Activated CD8-positive, alpha-beta memory T cell treated with anti-CD3 and anti-CD28 coated beads, Interleukin-2, amount 50 U/mL, for 24 hours (primary cell): ENCODE results near the gene SLFN12L.
"Not testable (repeated sequence)": the region's sequence is repeated elsewhere in the genome, so short reads cannot be mapped to it uniquely, and the experiment has no call there.

ENCODE experiments used
- DNase-seq: peaks from one replicate; pipeline ENCODE4 v3.0.0-alpha.2; 2020; ENCODE audit errors: extremely low read depth

SLFN12L gene

DNA sequence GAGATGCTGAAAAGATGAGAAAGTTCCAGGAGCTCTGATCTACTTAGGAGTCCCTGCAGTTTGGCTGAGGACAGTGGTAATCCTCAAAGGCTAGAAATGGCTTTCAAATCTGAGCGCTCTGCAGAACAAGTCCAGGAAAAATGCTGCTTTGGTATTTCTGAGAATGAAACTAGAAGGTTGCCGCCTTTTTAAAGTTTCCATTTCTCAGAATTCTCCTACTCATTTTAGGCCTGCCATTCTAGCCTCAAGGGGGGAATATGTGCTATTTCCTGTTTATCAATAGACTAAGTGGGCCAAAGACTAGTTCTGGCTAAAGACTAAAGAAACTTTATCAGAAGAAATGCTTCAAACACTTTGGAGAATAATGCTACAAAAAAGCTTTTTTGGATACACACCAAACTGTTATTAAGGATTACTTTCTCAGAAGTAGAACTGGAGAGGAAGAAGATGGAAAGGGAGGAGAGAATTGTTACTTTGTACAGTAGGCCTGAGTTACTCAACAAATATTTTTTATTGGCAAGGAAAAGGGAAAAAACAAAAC is at the start of gene SLFN12L:
Gene SLFN12L, minus strand, starts transcription at position 78 of the 541 bp plus-strand sequence. CDS start 15,314 bp downstream, outside the sequence.
- DNase-seq: no peak

DNA sequence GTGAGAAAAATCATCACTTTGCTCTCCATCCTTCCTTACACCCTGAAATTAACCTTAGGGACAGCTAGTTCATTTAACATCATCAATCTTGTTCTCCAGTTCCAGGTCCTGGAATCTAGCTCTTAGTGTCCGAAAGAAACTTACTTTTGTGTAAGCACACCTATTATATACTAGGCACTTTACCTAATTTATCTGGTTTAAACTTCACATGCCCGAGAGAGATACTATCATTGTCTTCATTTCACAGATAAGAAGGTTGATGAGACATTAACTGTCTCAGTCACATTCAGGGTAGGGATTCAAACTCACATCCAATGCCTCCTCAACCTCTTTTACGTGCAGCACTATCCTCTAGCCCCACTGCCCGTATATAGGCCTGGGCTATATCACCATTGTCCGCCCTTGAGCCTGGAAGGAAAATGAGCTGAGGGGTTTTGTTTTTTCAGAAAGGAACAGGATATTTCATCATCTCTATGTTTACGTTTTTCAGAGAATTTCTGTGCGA is 49.1 kb upstream of the SLFN12L start:
- no peak for DNase-seq

DNA sequence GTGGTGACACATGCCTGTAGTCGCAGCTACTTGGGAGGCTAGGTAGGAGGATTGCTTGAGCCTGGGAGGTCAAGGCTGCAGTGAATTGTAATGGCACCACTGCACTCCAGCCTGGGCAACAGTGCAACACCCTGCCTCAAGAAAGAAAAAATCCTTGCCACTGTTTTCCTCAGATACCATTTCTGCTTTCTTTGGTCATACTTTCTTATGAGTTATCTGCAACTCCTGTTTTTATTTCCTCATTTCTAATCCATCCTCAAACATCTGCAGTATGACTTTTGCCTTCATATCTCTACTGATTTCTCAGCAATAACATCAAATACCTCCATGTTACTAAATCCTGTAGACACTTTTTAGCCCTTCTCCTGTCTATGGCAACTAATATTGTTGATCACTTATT is 46.6 kb upstream of the SLFN12L start:
- DNase-seq: no peak

DNA sequence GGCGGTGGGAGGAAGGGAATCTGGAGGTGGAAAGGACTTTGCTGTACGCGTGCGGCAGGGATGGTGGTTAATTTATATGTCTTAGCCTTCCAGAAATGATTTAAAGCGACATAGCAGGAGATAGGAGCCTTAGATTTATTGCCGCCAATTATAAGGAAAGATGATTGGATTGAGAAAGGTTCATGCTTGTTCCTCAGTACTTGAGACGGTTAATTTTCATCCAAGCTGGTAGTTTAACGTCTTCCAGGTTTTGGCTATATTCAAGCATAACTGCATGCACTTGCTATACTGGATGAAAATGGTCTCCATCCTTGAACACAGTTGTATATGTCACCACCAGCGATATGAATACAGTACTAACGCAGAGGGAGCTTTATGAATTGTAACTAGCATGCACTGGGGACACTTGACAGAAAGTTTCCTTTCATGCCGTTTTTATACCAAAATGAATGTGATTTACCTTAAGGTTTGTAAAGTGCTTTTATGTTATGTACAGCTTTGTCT is 41.5 kb upstream of the SLFN12L start:
- no peak for DNase-seq

DNA sequence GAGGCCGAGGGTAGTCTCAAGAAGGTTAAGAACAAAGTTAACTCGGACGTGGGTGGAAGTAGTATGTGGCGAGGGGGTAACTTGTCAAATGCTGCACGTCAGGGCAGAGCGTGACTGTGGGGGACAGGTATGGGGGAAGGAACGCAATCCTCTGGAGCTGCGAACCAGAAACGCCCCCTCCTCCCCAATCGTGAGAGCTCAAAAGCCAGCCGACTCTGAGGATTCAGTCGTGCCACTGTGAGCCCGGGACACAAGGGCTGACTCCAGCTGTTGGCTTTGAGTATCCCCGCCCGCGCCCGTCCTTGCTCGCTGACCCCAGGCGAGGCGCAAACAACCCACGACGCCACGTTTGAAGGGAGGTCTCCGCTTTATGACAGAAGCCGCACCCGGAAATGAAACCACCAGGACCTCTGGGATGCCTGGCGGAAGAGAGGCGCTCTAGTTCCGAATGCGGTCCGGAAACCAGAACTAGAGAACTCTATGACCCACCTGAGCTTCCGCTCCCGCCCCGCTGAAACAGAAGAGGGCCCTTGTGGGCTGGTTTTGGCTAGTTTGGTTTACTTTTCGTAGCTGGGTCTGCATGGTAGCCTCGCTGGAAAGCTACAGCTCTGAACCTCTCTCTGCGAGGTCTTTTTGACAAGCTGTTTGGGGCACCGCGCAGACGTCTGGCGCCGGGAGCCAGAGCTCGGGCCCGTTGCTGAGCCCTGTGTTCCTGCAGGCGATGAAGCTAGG is 40.9 kb upstream of the SLFN12L start, which contains the start of gene PEX12:
Gene PEX12, minus strand, starts transcription at position 375 of the 732 bp plus-strand sequence. CDS start 550 bp downstream, outside the sequence.
- peak; percentile 81 for DNase-seq

DNA sequence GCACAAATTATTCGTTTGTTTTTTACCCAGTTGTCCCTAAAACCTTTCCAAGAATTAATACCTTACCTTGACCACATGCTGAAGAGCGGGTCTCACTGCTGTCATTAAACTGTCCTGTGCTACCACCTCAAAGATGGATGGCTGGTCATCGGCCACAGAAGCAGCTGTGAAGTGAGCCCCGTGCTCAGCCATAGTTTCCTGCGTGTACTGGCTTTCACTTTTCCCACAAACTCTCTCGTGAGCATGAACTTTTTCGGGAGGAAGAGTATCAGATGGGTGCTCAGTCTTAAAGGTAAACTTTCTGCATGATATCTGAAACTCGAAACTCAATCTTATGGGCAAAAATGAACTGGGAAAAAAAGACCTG is 40.3 kb upstream of the SLFN12L start:
- no peak for DNase-seq

DNA sequence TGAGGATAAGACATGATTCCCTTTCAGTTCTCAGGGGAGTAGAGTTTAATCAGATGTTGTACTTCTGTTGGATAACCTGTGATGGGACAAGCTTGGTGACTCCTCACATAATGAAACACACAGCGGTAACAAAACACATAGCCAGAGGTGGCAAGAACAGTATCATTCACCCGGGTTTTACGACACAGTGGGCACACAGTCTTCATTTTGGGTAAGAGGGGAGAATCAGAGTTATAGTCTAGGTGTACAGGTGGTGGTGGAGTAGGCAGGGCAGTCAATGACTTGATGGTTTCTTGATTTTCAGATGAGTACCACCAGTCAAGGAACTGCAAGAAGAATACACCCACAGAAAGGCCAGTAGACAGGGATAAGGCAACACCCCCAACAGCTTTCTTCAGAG is 38.3 kb upstream of the SLFN12L start:
- no peak for DNase-seq

DNA sequence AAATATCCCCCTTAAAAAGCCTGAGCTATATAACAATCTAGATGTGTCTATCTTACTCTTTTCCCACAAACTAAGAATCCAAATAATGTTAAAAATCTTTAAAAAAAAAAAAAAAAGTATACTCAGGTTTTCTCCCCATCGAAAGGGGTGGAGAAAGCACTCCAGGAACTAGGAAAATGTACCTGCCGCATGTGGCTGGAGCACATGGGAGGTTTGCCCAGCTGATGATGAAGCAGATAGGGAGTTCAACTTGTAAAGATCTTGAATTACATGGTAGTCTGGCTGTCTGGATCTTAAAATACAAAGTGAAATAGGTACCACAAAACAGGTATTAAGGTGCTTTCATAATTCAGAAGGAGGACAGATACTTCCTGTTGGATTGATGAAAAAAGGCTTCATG is 31.9 kb upstream of the SLFN12L start:
- DNase-seq: no peak

DNA sequence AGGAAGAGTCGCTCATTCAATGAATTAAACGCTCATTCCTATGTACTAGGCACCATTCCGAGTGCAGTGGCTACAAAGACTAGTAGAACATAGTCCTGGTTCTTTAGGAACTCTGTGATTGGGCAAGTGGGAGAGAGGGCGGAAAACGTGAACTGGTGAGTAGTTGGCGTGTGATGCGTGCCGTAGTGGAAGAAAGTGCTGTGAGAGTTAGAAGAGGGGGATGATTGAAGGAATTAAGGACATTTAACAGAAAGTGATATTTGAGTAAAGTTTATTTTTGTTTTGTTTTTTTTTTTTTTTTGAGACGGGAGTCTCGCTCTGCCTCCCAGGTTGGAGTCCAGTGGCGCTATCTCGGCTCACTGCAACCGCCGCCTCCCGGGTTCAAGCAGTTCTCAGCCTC is 31.1 kb upstream of the SLFN12L start:
- DNase-seq: no peak

DNA sequence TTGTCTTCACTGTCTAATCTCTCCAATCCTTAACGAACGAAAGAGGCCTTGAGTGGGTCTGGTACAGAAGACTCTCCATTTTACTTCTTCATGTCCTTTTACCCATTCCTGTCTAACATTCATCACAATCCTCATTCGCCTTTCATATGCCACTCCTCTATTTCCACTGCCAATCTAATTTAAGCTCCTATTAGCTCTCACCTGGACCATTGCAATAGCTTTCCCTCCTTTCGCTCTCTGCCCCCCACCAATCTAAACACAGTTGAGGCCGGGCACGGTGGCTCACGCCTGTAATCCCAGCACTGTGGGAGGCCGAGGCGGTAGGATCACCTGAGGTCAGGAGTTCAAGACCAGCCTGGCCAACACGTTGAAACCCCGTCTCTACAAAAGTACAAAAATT is 29.5 kb upstream of the SLFN12L start:
- DNase-seq: no peak

DNA sequence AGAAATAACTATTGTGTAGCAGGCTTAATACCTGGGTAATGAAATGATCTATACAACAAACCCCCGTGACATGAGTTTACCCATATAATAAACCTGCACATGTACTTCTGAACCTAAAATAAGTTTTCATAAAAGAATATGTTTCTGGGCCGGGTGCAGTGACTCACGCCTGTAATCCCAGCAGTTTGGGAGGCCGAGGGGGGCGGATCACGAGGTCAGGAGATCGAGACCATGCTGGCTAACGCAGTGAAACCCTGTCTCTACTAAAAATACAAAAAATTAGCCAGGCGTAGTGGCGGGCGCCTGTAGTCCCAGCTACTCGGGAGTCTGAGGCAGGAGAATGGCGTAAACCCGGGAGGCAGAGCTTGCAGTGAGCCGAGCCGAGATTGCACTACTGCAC is 25.7 kb upstream of the SLFN12L start:
- DNase-seq: not testable (repeated sequence)

DNA sequence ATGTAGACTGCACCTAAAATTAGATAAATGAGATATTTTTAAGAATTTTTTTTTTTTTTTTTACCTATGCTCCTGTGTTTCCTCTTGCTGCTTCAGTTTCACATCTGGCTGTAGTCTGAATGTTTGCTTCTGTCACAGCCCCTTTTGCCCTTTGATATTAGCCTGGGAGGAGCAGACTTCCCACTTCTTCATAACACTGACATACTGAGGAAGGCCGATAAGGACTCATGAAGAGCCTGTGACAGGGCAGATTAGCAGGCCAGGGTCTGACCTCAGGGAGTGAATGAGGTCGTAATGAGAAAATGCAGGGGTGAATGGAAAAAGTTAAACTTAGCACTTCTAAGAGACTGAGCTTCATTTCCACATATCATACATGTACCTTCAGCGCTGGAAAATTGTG is 23.2 kb upstream of the SLFN12L start, which contains the start of gene SLFN14:
Gene SLFN14, minus strand, starts transcription at position 117 of the 400 bp plus-strand sequence. CDS start 2,757 bp downstream, outside the sequence.
- no peak for DNase-seq

DNA sequence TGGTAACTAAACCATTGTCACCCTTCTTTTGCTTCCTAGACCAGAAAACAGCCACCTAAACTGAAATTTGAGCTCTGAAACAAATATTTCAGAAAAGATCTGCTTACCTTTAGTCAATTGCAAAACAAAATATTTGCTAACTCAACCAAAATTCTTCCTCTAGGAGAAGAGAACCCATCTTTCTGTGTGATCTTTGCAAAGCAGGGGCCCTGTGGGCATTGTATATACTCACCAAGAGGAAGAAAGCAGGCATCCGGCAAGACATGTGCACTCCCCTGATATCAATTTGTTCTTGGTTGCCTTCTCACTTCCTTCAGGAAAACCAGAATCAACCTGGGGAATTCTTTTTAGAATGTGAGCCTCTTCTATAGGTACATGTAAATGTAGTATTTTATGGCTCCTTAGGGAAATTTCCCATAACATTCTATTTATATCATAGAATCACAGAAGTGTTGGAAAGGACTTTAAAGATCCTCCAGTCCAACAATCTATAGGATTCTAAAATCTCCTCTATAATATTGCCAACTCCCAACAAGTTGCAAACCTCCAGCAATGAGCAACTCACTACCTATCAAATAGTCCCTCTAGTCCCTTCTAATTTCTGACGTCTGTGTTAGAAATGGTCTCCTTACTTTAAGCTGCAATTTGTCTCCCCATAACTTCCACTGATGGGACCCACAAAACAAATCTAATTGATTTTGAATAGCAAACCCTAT is 22.2 kb upstream of the SLFN12L start:
- no peak for DNase-seq

DNA sequence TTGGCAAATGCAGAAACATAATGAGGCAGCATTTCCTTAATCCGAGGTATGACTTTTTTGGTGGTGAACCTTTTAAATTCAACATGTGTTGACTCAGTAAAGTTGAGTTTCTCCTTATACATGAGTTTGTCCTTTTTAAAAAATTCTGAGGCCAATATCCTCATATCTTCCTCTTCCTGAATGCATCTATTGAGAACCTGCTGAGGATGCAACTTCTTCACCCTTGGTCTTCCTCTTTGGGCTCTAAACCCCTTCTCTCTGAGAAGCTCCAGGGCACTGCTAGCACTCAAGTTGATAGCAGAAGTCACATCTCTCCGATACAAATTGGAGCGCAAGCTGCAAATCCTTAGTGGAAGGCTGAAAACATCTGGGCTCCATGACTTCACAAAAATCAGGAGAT is 19.9 kb upstream of the SLFN12L start:
- no peak for DNase-seq

DNA sequence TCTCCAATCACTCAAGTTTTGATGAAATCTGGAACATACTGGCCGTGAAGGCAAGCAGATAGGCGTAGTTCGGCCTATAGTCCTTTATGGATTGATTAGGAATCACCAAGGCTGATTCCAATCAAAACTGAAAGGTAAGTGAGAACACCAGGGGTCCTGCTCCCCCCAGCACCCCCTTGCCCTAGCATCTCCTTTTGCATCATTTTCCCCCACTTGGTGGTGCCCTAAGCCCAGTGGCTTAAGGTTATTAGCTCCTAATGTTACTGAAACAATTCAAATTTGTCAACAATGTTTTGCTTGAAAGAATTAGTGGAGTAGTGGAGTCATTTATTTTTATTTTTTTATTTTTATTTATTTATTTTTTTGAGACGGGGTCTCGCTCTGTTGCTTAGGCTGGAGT is 18.2 kb upstream of the SLFN12L start:
- no peak for DNase-seq

DNA sequence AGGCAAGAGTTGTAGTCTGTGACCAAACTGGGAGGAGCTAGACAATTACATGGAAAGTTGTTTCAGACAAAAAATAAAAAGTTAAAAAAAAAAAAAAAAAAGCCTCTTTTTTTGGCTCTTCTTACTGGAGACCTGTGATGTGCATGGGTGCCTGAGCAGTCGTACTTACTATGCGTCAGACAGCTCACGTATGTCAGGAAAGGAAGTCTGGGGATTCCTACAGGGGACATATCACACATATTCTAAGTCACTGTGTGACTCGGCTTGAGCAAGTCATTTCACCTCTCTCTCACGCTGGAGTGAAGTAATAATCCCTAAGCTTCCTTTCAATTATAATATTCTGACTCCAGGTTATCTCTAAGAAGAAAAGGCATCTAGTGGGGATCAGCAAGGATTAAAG is 17.2 kb upstream of the SLFN12L start:
- no peak for DNase-seq

DNA sequence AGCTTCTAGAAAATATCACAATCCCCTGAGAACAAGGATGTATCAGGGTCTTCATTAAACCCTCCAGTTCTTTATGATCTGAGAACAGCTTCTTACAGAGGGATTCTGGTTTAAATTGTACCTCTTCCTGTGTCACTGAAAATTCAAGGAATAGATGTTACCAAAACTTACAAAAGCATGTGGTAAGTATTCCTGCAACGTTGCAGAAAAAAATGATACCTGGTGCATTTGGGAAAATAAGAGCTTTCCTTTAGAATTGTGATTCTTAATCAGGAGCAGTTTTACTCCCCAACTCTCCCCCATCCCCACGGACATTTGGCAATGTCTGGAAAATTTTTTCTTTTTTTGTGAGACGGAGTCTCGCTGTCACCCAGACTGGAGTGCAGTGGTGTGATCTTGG is 15.8 kb upstream of the SLFN12L start:
- no peak for DNase-seq

DNA sequence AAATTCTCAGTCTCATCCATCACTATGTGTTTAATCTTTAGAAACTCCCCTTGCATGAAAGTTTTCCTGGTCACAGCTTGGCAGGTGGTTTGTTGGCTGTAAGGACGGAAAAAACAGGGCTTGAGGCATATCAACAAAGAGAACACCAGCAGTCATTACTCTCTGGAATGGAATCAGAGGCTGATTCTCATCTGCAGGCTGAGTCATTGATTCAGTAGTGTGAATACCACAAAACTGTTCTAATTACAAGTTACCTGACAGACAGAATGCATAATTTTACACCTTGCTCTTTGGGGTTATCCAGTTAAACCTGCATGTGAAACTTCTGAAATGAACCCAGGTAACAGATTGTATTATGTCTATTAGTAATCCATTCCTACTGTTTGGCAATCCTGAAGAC is 11.5 kb upstream of the SLFN12L start:
- no peak for DNase-seq

DNA sequence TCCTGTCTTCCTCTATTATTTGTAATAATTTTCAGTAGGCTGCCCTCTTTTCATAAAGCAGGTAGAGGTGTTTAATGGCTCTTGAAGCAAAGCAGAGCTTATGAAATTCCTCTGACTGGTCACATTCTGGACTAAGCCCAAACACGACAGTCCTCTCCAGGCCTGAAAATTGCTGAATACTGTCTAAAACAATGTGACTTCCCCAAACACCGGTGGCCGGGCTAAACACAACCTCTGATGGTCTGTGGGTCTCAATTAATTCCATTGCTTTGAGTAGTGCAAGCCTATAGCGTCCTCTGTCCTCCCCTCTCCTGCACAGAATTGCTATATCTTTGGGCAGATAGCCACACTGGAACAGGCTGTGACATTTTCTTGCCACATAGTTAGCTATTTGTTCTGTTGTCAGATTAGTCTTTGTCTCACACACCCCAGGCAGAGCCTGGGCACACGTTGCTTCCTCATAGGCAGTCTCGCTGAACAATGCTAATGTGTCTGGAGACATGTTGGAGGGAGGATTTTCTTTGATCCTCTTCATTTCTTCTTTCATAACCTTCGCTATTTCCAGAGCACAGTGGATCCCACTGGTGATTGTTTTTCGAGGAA is 10.8 kb upstream of the SLFN12L start:
- DNase-seq: no peak

DNA sequence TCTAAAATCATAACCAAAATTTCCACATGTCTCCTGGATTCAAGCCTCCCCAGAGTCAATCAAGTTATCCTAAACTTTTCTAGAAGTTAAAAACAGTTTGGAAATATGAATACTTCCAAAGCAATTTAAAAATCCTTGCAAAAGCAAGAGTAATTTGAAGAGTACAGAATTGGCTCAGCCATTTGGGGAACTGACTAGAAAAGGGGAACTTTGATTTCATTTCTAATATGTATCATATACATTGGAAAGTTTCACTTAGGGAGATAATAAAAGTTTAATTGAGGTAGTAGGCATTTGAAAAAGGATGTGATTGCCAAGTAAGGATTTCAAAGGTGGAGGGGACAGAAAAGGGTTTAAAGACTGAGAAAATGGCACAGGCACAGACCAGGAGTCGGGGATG is 9.0 kb upstream of the SLFN12L start:
- DNase-seq: no peak

DNA sequence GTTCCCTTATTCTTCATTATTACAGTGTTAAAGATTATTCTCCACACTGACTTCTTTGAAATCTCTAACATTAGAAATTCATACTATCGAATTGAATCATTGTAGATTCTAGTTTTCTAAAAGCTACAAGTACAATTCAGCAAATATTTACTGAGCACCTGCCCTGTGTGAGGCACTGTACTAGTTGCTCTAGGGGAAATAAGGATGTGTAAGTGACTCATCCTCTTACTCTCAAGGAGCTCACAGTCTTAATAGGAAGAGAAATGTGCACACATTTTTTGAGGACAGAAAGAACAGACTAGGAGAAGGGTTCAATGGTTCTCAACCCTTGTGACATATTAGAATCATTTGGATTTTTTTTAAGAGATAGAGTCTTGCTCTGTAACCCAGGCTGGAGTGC is 7.7 kb upstream of the SLFN12L start:
- no peak for DNase-seq

DNA sequence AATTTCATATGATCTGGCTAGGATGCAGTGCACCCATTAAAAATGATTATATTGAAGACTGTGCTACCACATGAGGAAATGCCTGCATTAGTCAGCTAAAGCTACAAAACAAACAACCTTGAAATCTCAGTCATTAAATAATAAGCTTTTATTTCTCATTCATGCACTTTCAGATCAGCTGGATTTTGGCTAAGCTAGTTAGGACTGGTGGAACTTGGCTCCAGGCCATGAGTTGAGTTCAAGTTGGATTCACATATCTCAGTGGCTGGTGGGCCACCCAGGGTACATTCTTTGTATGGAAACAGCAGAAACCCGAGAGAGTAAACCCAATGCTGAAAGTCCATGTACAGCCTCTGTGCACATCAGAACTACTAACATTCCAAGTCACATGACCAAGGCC is 6.4 kb upstream of the SLFN12L start:
- DNase-seq: no peak
